ENCODE data around the gene ZGPAT.

- no peak for TF ChIP-seq CTCF (IDR thresholded peaks at IDR 0.05; ENCODE audit: control extremely low read depth in 1 of 3, insufficient read depth in 1 of 3, low read depth in 1 of 3, low read length in 3 of 3)
- TF ChIP-seq BRCA1 (IDR thresholded peaks at IDR 0.05; ENCODE audit: low read depth, low read length) = no peak
- no peak for TF ChIP-seq JUND (IDR thresholded peaks at IDR 0.05; ENCODE audit: low read length)
- TF ChIP-seq EGR1 (IDR thresholded peaks at IDR 0.05; ENCODE audit: borderline replicate concordance, low read depth, low read length) = no peak
Measured at GRCh38 chr20:63732118-63733095, 24.6 kb downstream of the ZGPAT start.

Measured in H1 (cell line).